Heart right ventricle (tissue), 16 donors: ENCODE measurements around the gene ZNF521. TPM values are rescaled to one million over a fixed set of nuclear protein-coding genes. Genes with fewer than 3 reads are reported as not detected.

Experiments
- ATAC-seq, 8 donors: fragments of 200-7000 bp; cut with Tn5 transposase; one replicate each; pipeline ENCODE4 v1.9.1; 2020; ENCODE audit warnings: mild to moderate bottlenecking in 8 of 8, moderate library complexity in 8 of 8, moderate number of reproducible peaks in 1 of 8
- DNase-seq, 2 donors: peaks; one replicate each; pipeline ENCODE4 v3.0.0-alpha.2; 2020
- H3K27ac ChIP-seq, 10 donors: fragments of 200-600 bp; sonication (generic) in 2 of 10; one replicate each; pipeline versions ENCODE4 v1.5.0 to v1.8.0; 2020 to 2022; ENCODE audit warnings: mild to moderate bottlenecking in 3 of 10
- H3K27me3 ChIP-seq, 7 donors: fragments of 200-600 bp; one replicate each; pipeline ENCODE4 v1.8.0; 2021 to 2022; ENCODE audit warnings: mild to moderate bottlenecking in 2 of 7
- H3K36me3 ChIP-seq, 9 donors: fragments of 200-600 bp; sonication (generic) in 1 of 9; one replicate each; pipeline versions ENCODE4 v1.5.0 to v1.8.0; 2020 to 2022; ENCODE audit warnings: mild to moderate bottlenecking in 2 of 9
- H3K4me1 ChIP-seq, 9 donors: fragments of 200-600 bp; sonication (generic) in 1 of 9; one replicate each; pipeline versions ENCODE4 v1.5.0 to v1.8.0; 2020 to 2022; ENCODE audit warnings: mild to moderate bottlenecking in 4 of 9
- H3K4me3 ChIP-seq, 10 donors: fragments of 200-600 bp; sonication (generic) in 2 of 10; one replicate each; pipeline versions ENCODE4 v1.5.0 to v1.8.0; 2020 to 2022; ENCODE audit warnings: mild to moderate bottlenecking in 7 of 10, moderate library complexity in 2 of 10
- H3K9me3 ChIP-seq, 11 donors: fragments of 200-600 bp in 10 of 11; sonication (generic) in 2 of 11; one replicate each; pipeline versions ENCODE4 v1.5.0 to v1.8.0; 2013 to 2022; ENCODE audit warnings: mild to moderate bottlenecking in 2 of 11, control low read depth in 1 of 11, moderate library complexity in 1 of 11
- CTCF ChIP-seq, 9 donors: fragments of 200-600 bp; sonication (generic) in 2 of 9; IDR thresholded peaks; one replicate each; pipeline versions ENCODE4 v1.5.0 to v1.8.0; 2021 to 2022; ENCODE audit warnings: antibody characterized with exemption in 9 of 9, mild to moderate bottlenecking in 5 of 9, moderate library complexity in 1 of 9
- WGBS, 2 donors: extraction: QIAGEN DNeasy Blood & Tissue Kit; methylation state at CpG; one replicate each; pipeline ENCODE4 v1.1.7; 2013; ENCODE audit warnings: inconsistent platforms in 1 of 2; 5-methylcytosine and 5-hydroxymethylcytosine counted together
- intact Hi-C, 10 donors: fragments of 100-400 bp; cut with DNase I; formaldehyde crosslinking; loops; one replicate each; pipeline versions ENCODE4 v1.11.1 to v1.14.2; 2022
- polyA plus RNA-seq, 2 donors: library from polyadenylated mRNA; stranded (reverse); fragments of 200-250 nt; gene quantifications; one replicate each; pipeline ENCODE4 v1.2.3, GENCODE V29; 2013
- total RNA-seq, 10 donors: library from RNA; stranded (reverse); fragmentation: NEBNext Ultra II Directional in 3 of 10; extraction: Animal tissue kit (Norgen Biotek cat#: 25700) in 3 of 10; gene quantifications; one replicate each; pipeline versions ENCODE4 v1.2.1 to v1.2.4, GENCODE V29; 2021 to 2023
- donor health status: Arrhythmogenic right ventricular cardiomyopathy.
- donor health status: ischemic (EF 13 %, LVEDD 7.1; RV severe dilation, severe dysfunction).
- donor health status: healthy with polysubstance abuse.
- donor health status: DM: no; HTN: yes; CAD: no.
- donor health status: DM: no; HTN: no; CAD: no.
- donor health status: ischemic (EF 25% LVEDD 6.9; RV normal size, moderate dysfunction).
- donor health status: ischemic (EF 25% LVEDD 5.7; RV mildly dilated, moderate dysfunction).
- donor health status: healthy.
- donor health status: DM: yes; HTN: yes; CAD: no.
- donor health status: Ischemic cardiomyopathy.
- donor health status: ischemic (EF 35%, LVEDD 5.7; RV mildly dilated, moderate dysfunction).
- donor health status: nonischemic (EF 11% LVEDD 7.7; RV severe dilation, severe dysfunction).
- donor health status: DM: yes; HTN: yes; CAD: no.
- donor health status: PGD.
- donor health status: ischemic (EF 29% LVEDD 5.4; RV normal size, mild dysfunction).
- donor health status: nonischemic (EF 23%, LVEDD 6.1; RV moderate dilation, normal function).

Gene ZNF521
- total and polyA plus RNA-seq, 12 donors = 3.3 to 26.4 (median 15.5) TPM

- intact Hi-C loops = no loop called here
- peaks cover 0 to 51% (median 6%) of the 10 kb centered on the region in 9 donors for H3K36me3 ChIP-seq
- no peak overlapping the region for H3K27ac ChIP-seq
- H3K4me1 ChIP-seq = no peaks in the 10 kb centered on the region
- ATAC-seq = no peak
- DNase-seq = no peak
- TF ChIP-seq CTCF (IDR thresholded peaks at IDR 0.05) = no peak
- H3K9me3 ChIP-seq = no peaks in the 10 kb centered on the region
- no peak overlapping the region for H3K4me3 ChIP-seq
- H3K27me3 ChIP-seq = no peaks in the 10 kb centered on the region
- 92% methylated on average over 2 of the region's 2 CpGs for WGBS, 2 donors
These were observed 265.1 kb downstream of the ZNF521 start for GRCh38 chr18:25086876-25087275.

GRCh38 chr18:25081001-25081400, 271.0 kb downstream of the ZNF521 start:
- H3K27ac ChIP-seq = no peak overlapping the region
- peaks cover 0 to 26% (median 0%) of the 10 kb centered on the region in 9 donors for H3K36me3 ChIP-seq
- WGBS, 2 donors = 98 to 100% methylated on average over 8 of the region's 8 CpGs
- no peaks in the 10 kb centered on the region for H3K27me3 ChIP-seq
- TF ChIP-seq CTCF (IDR thresholded peaks at IDR 0.05) = no peak
- H3K4me1 ChIP-seq = peaks cover 0 to 5% (median 0%) of the 10 kb centered on the region in 9 donors
- ATAC-seq (no peak), DNase-seq (no peak)
- intact Hi-C loops = no loop called here
- H3K4me3 ChIP-seq = no peak overlapping the region
- H3K9me3 ChIP-seq = no peaks in the 10 kb centered on the region

GRCh38 chr18:25080211-25080610, 271.8 kb downstream of the ZNF521 start:
- DNase-seq = no peak
- 76 to 78% methylated on average over 10 of the region's 10 CpGs for WGBS, 2 donors
- Histone ChIP-seq H3K4me1 (peaks cover 0 to 5% (median 0%) of the 10 kb centered on the region in 9 donors), H3K9me3 (no peaks in the 10 kb centered on the region), H3K27ac (no peak overlapping the region), H3K4me3 (no peak overlapping the region), H3K36me3 (peaks cover 0 to 25% (median 0%) of the 10 kb centered on the region in 9 donors), H3K27me3 (no peaks in the 10 kb centered on the region)
- TF ChIP-seq CTCF (IDR thresholded peaks at IDR 0.05) = no peak
- intact Hi-C loops = no loop called here
- no peak for ATAC-seq

GRCh38 chr18:25077944-25078723, 273.8 kb downstream of the ZNF521 start:
- ATAC-seq = no peak
- peaks cover 0 to 17% (median 0%) of the 10 kb centered on the region in 9 donors for H3K36me3 ChIP-seq
- no peak overlapping the region for H3K27ac ChIP-seq
- no peaks in the 10 kb centered on the region for H3K27me3 ChIP-seq
- no peaks in the 10 kb centered on the region for H3K9me3 ChIP-seq
- WGBS, 2 donors = 93% methylated on average over 18 of the region's 18 CpGs
- H3K4me3 ChIP-seq = no peak overlapping the region
- DNase-seq = no peak
- H3K4me1 ChIP-seq = peaks cover 0 to 5% (median 0%) of the 10 kb centered on the region in 9 donors
- intact Hi-C loops = no loop called here
- no peak for TF ChIP-seq CTCF (IDR thresholded peaks at IDR 0.05)
